ENCODE data around the gene ITPR3.

ITPR3 gene

GRCh38 chr6:33722103-33722623 is 101.0 kb downstream of the ITPR3 start:
- DNase-seq, result no peak

DNA sequence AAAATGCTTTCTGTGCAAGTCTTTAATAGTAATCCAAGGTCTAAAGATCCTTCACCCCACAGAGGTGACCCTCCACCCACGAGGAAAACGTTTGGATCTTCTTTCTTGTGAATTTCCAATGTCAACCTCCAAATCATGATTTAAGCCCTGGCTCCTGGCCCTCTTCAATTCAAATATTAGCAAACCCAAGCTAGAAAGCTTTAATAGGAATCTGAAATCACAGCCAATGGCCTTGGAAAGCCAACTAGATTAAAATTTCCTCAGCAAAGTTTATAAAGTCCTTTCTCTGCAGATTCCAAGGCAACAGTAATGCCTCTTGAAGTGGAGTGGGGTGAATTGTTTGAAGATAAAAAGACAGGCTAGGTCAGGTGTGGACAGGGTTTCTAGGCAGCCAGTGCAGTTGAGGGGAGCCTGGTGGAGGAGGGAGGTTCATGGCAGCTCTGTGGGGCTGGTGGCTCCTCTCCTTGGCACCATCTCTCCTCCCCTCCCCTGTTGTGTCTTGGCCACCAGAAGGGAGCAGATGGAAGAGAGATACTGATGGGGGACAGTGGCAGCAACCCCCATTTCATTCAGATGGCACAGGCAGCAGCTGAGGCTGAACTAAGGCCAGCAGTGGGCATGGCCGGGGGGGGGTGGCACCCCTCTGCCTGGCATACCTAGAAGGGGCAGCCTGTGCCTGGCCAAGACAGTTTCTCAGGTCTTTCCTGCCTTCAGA is 102.4 kb downstream of the ITPR3 start:
- no peak for DNase-seq

- DNase-seq, result no peak
Observed at GRCh38 chr6:33724102-33725023, 103.2 kb downstream of the ITPR3 start.

DNA sequence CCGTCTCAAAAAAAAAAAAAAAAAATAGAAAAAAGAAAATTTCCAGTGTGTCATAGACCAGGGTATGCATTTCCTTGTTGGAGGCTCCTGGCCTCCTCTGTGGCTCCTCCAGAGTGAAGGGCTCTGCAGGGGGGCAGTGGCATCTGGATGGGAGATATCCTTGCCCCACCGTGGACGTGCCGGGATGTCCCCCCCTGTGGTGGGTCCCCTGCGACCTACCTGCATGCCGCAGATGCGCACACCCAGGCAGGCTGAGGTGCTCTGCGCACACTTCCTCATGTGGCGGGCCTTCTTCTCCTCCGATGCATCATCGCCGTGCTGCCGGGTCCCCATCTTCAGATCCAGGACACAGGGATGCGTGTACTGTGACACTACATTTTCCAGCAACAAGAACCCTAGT is 104.1 kb downstream of the ITPR3 start:
- no peak for DNase-seq

DNA sequence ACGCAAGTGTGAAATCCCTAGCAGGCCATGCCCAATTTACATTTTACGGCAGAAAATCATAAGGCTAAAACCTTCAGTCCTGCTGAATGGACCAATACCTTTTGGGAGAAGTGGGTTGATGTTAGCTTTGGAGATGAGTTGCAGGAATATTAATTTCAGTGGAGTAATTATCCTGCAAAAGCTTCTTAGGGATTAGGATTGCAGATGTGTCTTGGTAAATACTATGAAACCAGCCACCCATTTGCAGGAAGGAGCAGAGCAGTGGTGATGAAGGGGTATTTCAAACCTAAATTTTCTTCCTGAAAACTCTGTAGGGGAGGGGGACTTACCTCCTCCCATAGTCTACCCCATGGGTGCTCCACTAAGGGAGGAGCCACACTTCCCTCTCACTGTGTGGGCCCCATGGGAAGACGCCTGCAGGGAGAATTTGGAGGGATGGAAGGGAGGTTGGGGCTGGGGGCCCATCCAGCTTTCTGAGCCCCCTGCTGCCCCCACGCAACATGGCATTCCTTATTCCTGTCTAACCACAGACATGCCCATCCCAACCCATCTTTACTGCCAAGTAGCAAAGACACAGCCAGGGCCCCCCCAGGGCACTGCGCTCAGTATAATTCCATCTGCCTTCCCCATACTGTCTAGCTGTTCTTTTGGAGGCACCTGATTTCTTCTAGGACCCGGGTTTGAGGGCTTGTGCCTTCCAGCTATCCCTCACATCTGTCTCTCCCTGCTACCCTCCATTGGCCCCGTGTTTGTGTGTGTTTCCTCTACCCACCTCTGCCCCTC is 105.0 kb downstream of the ITPR3 start:
- no peak for DNase-seq

- no peak for DNase-seq
Observed at GRCh38 chr6:33726696-33727095, 105.6 kb downstream of the ITPR3 start.

- DNase-seq, result no peak
Observed at GRCh38 chr6:33727126-33727525, 106.0 kb downstream of the ITPR3 start.

DNA sequence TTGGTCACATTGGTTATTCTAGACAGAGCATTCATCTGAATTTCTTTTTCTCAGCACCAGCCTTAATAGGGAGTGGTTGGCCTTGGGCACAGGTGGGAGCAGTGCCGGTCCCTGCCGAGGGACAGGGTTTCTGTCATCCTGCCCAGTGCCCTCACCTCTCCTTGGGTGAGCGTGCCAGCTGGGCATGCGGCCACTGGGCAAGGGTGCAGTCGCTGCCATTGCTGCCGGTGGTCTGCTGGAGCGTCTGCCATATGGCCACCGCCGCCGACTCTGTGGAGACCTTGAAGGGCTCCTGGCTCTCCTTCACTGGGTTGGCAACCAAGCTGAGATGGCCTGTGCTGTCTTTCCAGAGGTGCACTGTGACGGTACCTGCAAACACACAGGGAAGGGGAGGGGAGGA is 106.8 kb downstream of the ITPR3 start:
- DNase-seq, result no peak

GRCh38 chr6:33728438-33728837 is 107.3 kb downstream of the ITPR3 start:
- no peak for DNase-seq

GRCh38 chr6:33729059-33729458 is 107.9 kb downstream of the ITPR3 start:
- DNase-seq, result no peak

GRCh38 chr6:33730611-33731010 is 109.5 kb downstream of the ITPR3 start:
- DNase-seq, result no peak

- no peak for DNase-seq
Observed at GRCh38 chr6:33731035-33731434, 109.9 kb downstream of the ITPR3 start.

DNA sequence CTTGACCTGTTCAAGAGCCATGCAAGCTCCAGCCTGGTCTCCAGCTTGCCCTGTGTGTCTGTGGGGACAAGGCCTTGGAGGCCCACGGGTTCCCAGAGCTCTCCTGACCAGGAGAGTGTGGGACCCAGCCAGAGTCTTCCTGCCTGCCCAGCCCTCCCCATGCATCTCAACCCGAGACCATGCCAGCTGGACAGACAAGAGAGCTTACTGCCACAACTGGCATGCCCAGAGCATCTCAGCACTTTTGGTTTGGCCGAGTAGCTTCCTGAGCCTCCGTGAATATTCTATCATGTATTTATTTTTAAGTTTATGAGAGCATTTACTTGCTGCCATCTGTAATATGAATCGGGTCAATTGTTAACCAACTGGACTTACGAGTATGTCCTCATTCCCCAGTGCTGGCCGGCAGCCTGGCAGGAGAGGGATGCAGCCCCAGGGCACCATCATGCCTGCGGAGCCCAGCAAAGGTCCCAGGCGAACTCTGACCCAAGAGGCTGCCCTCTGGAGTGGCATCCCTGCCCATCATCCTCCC is 110.7 kb downstream of the ITPR3 start:
- no peak for DNase-seq

GRCh38 chr6:33732385-33732784 is 111.3 kb downstream of the ITPR3 start:
- DNase-seq, result no peak

DNA sequence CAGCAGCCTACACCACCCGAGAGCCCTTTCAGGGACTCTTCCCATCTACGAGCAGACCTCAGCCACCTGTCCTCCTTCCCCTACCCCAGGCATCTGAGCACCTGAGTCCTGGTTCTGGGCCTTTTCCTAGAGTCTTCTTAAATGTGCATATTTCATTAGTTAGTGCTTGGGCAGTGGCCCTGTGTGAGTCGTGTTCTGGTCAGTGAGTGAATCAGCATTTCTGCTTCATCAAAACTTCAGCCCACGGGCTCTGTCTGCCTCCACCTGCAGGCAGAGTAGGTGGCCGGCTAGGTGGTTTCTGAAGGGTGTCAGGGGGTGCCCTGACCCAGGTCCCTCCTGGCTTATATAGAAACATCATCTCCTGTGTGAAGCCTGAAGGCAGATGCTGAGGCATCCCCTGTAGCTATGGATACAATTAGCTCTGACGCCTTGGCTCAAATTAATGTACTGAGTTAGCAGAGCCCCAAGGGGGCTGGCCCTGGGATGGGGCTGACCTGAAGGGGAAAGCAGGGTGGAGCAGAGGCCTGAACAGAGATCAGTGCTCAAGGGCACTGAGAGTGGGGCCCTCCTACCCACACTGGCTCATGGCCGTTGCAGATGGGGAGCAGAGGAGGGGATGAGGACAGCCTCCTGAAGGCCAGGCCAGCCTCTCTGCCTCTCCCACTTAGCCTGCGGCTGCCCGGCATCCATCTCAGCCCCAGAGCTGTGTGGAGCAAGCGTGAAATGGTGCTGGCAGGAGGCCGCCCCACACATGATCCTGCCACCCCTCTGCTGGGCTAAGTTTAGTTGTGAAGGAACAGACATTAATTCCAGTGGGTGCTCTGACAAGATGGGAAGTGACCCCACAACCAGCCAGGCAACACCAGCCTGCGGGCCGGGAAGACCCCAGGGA is 111.9 kb downstream of the ITPR3 start:
- no peak for DNase-seq

GRCh38 chr6:33733709-33734007 is 112.5 kb downstream of the ITPR3 start:
- no peak for DNase-seq

DNA sequence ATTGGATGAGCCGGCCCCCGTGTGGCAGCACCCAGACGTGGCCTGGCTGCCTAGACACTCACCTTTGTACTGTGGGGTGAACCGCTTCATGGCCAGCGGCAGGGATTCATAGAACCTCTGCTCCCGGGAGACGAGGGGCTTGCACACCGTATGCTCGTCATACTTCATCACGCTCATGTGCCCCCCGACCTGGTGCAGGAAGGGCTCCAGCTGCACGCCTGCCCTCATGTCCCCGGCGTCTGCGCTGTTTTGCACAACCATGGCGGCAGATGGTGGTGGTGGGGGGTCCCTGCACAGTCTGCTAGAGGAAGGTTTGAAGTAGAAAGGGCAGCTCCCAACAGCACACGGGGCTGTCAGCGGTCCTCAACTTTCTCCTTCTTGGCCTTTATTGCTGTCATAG is 114.1 kb downstream of the ITPR3 start:
- DNase-seq, result no peak

DNA sequence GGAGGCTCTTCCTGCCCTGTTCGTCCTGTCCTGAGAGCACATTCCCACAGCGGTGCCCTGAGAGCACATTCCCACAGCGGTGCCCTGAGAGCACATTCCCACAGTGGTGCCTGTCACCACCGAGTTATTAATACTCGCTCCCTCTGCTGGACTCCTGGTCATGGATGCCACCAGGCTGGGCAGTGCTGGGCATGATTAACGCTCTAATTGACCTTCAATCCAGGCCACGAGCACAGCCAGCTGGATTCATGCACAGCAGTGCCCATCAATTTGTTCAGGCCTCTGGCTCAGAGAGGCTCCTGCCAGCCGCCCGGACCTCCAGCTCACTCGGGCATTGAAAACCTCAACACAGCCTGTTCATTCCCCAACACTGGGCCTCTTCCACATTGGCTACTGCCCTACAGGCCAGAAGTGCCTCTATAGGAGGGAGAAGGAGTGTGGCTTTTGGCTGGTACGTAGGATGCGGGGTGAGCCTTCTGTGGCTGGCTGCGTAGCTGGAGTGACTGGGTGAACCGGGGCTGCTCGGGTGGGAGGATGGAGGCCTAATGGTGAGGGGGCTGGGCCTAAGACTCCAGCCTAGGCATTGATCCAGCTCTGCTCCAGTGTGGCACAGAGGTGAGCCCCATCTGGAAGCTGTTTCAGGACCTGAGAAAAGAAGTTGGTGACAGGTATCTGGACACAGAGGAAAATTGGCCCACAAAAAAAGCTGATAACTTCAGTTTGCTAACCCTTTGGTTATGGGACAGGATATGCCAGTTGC is 116.3 kb downstream of the ITPR3 start:
- DNase-seq, result no peak

GRCh38 chr6:33738153-33738552 is 117.0 kb downstream of the ITPR3 start:
- no peak for DNase-seq

DNA sequence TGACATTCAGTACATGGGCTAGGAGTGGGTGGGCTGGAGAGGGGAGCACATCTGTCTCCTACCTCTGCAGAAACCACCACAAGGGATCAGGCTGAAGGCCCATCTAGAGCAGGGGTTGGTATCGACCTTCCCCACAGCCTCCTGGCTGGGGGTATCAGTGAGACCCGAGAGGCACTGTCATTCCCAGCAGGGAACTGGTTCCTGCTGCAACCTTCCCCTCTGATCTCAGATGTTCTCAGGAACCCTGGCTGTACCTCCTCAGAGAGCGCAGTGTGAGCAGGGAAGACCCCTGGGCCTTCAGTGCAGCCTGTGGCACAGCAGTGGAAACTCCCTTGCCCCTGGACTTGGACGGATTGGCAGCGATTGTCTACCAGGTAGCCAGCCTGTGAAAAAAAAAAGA is 117.8 kb downstream of the ITPR3 start:
- DNase-seq, result no peak

GRCh38 chr6:33739571-33739970 is 118.4 kb downstream of the ITPR3 start:
- no peak for DNase-seq
